ENCODE measurements around the gene NUMA1. TPM values are rescaled to one million over a fixed set of nuclear protein-coding genes. Genes with fewer than 3 reads are reported as not detected.
A peak's percentile ranks its signal among the peaks of the same experiment; 100 is the strongest.

NUMA1 gene
- total and polyA plus RNA-seq, 7 donors = 68.9 to 130 (median 100) TPM

GRCh38 chr11:72045849-72046248 lies 34.5 kb downstream of the NUMA1 start:
- ATAC-seq (no peak), DNase-seq (no peak)
- H3K4me3 ChIP-seq = no peak overlapping the region
- 83 to 93% (median 85%) methylated on average over 5 of the region's 5 CpGs for WGBS, 3 donors
- intact Hi-C loops (cut with DNase I) = no loop called here
- H3K36me3 ChIP-seq (ENCODE audit: insufficient read depth in 1 of 2, low read depth in 1 of 2) = peaks cover 0 to 15% of the 10 kb centered on the region in 2 donors
- no peaks in the 10 kb centered on the region for H3K27me3 ChIP-seq (ENCODE audit: insufficient read depth in 3 of 3, low read length in 2 of 3)
- TF ChIP-seq CTCF (IDR thresholded peaks at IDR 0.05) = no peak
- no peaks in the 10 kb centered on the region for H3K9me3 ChIP-seq
- peaks cover 5% of the 10 kb centered on the region for H3K4me1 ChIP-seq
- no peak overlapping the region for H3K27ac ChIP-seq

- peaks cover 31% of the 10 kb centered on the region for H3K4me1 ChIP-seq
- WGBS, 3 donors = 18 to 26% (median 19%) methylated on average over 5 of the region's 5 CpGs
- no peak for ATAC-seq
- H3K27ac ChIP-seq = peak overlapping the region; percentile 94
- TF ChIP-seq CTCF (IDR thresholded peaks at IDR 0.05) = no peak
- peaks cover 0 to 3% of the 10 kb centered on the region in 2 donors for H3K36me3 ChIP-seq (ENCODE audit: insufficient read depth in 1 of 2, low read depth in 1 of 2)
- no peaks in the 10 kb centered on the region for H3K9me3 ChIP-seq
- intact Hi-C loops (cut with DNase I) = loop anchor here in 1 of 2 donors (5.0 kb wide), 1 partner anchor 35 kb away; no protein-coding TSS in a partner anchor
- no peaks in the 10 kb centered on the region for H3K27me3 ChIP-seq (ENCODE audit: insufficient read depth in 3 of 3, low read length in 2 of 3)
- no peak for DNase-seq
- H3K4me3 ChIP-seq = peak overlapping the region; percentile 86
Observed at GRCh38 chr11:72042064-72042745, 38.1 kb downstream of the NUMA1 start.

- H3K36me3 ChIP-seq (ENCODE audit: insufficient read depth in 1 of 2, low read depth in 1 of 2) = no peaks in the 10 kb centered on the region
- DNase-seq (peak; percentile 70 to 92), ATAC-seq (peak; percentile 78 to 81 (median 79))
- H3K27me3 ChIP-seq (ENCODE audit: insufficient read depth in 3 of 3, low read length in 2 of 3) = no peaks in the 10 kb centered on the region
- TF ChIP-seq CTCF (IDR thresholded peaks at IDR 0.05) = no peak
- H3K4me1 ChIP-seq = peaks cover 38% of the 10 kb centered on the region
- intact Hi-C loops (cut with DNase I) = loop anchor here (2.0 to 5.0 kb wide), 2 partner anchors 36 to 39 kb away; partner anchors contain the start of genes LRRC51 (in 1 of the 2) and NUMA1 (in 1 of the 2)
- no peaks in the 10 kb centered on the region for H3K9me3 ChIP-seq
- peak overlapping the region; percentile 94 for H3K27ac ChIP-seq
- peak overlapping the region; percentile 86 for H3K4me3 ChIP-seq
- WGBS, 3 donors = 1% methylated on average over 23 of the region's 23 CpGs
Observed at GRCh38 chr11:72041364-72042063, 38.8 kb downstream of the NUMA1 start.

GRCh38 chr11:72040491-72041363 lies 39.6 kb downstream of the NUMA1 start:
- peak overlapping the region; percentile 86 for H3K4me3 ChIP-seq
- H3K27me3 ChIP-seq (ENCODE audit: insufficient read depth in 3 of 3, low read length in 2 of 3) = no peaks in the 10 kb centered on the region
- peak overlapping the region; percentile 94 for H3K27ac ChIP-seq
- ATAC-seq = peak; percentile 75 to 81 (median 78)
- no peaks in the 10 kb centered on the region for H3K9me3 ChIP-seq
- intact Hi-C loops (cut with DNase I) = loop anchor here (2.0 to 5.0 kb wide), 2 partner anchors 37 to 40 kb away; partner anchors contain the start of genes LRRC51 (in 1 of the 2) and NUMA1 (in 1 of the 2)
- peaks cover 0 to 2% of the 10 kb centered on the region in 2 donors for H3K36me3 ChIP-seq (ENCODE audit: insufficient read depth in 1 of 2, low read depth in 1 of 2)
- peak; percentile 95 to 97 for DNase-seq
- no peak for TF ChIP-seq CTCF (IDR thresholded peaks at IDR 0.05)
- H3K4me1 ChIP-seq = peaks cover 46% of the 10 kb centered on the region
- WGBS, 3 donors = 0 to 1% (median 1%) methylated on average over 22 to 23 of the region's 23 CpGs

Measured in psoas muscle (tissue), 8 donors.